DMS53 treated with DMSO at 0.1 percent for 48 hours (cell line): Measurements from ENCODE around the gene CABP2.
"Not testable (repeated sequence)": the region's sequence is repeated elsewhere in the genome, so short reads cannot be mapped to it uniquely, and the experiment has no call there.

ENCODE experiments used
- DNase-seq: peaks from one replicate; lab custom pipeline; 2025; ENCODE audit not compliant: unreplicated experiment; lab: John Stamatoyannopoulos, UW

The CABP2 gene

GRCh38 chr11:67522844-67523555 is at the start of gene CABP2:
Gene CABP2 (minus strand): TSS chr11:67523446. CDS start chr11:67523326, 120 bp downstream.
- no peak for DNase-seq

- DNase-seq = peak; percentile 84
Measured at GRCh38 chr11:67572747-67573419, 49.6 kb upstream of the CABP2 start.

- DNase-seq = no peak
Measured at GRCh38 chr11:67572305-67572704, 49.1 kb upstream of the CABP2 start.

- DNase-seq = no peak
Measured at GRCh38 chr11:67571443-67571842, 48.2 kb upstream of the CABP2 start.

- no peak for DNase-seq
Measured at GRCh38 chr11:67564230-67564629, 41.0 kb upstream of the CABP2 start.

- DNase-seq = peak; percentile 44
Measured at GRCh38 chr11:67563705-67564114, 40.5 kb upstream of the CABP2 start.

GRCh38 chr11:67562963-67563704 is 39.9 kb upstream of the CABP2 start:
- peak; percentile 44 for DNase-seq

GRCh38 chr11:67561971-67562619 is 38.8 kb upstream of the CABP2 start:
- peak; percentile 49 for DNase-seq

- no peak for DNase-seq
Measured at GRCh38 chr11:67558084-67558772, 35.0 kb upstream of the CABP2 start.

GRCh38 chr11:67556244-67556643 is 33.0 kb upstream of the CABP2 start:
- DNase-seq = no peak

GRCh38 chr11:67551697-67552096 is 28.5 kb upstream of the CABP2 start:
- DNase-seq = not testable (repeated sequence)

- no peak for DNase-seq
Measured at GRCh38 chr11:67551127-67551526, 27.9 kb upstream of the CABP2 start.

- peak; percentile 97 for DNase-seq
Measured at GRCh38 chr11:67548555-67549110, 25.4 kb upstream of the CABP2 start.

- DNase-seq = not testable (repeated sequence)
Measured at GRCh38 chr11:67548112-67548511, 24.9 kb upstream of the CABP2 start.

- no peak for DNase-seq
Measured at GRCh38 chr11:67545280-67545679, 22.0 kb upstream of the CABP2 start.

- DNase-seq = no peak
Measured at GRCh38 chr11:67544616-67545242, 21.5 kb upstream of the CABP2 start.

GRCh38 chr11:67543585-67543984 is 20.3 kb upstream of the CABP2 start:
- no peak for DNase-seq

GRCh38 chr11:67542971-67543370 is 19.7 kb upstream of the CABP2 start:
- DNase-seq = no peak

- DNase-seq = no peak
Measured at GRCh38 chr11:67542169-67542568, 18.9 kb upstream of the CABP2 start.

GRCh38 chr11:67541198-67541597 is 18.0 kb upstream of the CABP2 start:
- no peak for DNase-seq
